Naive thymus-derived CD8-positive, alpha-beta T cell (primary cell): Measurements from ENCODE around the gene NFIB. TPM values are rescaled to one million over a fixed set of nuclear protein-coding genes. Genes with fewer than 3 reads are reported as not detected.

ENCODE experiments used
- ATAC-seq, 2 donors: fragments of 150-1000 bp; cut with Tn5 transposase in 1 of 2; sonication (Bioruptor Pico), chemical (Tn5 transposase) in 1 of 2; 1 replicate in 1 of 2; 2 replicates in 1 of 2; pipeline ENCODE4 v1.10.0; 2021; ENCODE audit warnings: mild to moderate bottlenecking in 2 of 2, moderate library complexity in 2 of 2
- POLR2A ChIA-PET: fragments of 350-600 bp; sonication (Branson Sonifier 250); formaldehyde crosslinking; loops from one replicate; lab custom pipeline; 2021; ENCODE audit warnings: antibody characterized with exemption; lab: Charles Lee
- DNase-seq, 10 donors: peaks; one replicate each; pipeline versions ENCODE4 v3.0.0 to v3.0.0-alpha.2; 2020 to 2022
- H3K27ac Mint-ChIP-seq, 10 donors: one replicate each; pipeline ENCODE4 v1.8.0; 2020 to 2022; ENCODE audit warnings: mild to moderate bottlenecking in 10 of 10, mixed read lengths in 10 of 10, moderate library complexity in 4 of 10, inconsistent platforms in 1 of 10
- H3K27me3 Mint-ChIP-seq, 5 donors: one replicate each; pipeline ENCODE4 v1.8.0; 2021 to 2022; ENCODE audit warnings: mixed read lengths in 5 of 5
- H3K36me3 Mint-ChIP-seq, 3 donors: one replicate each; pipeline ENCODE4 v1.8.0; 2020 to 2022; ENCODE audit warnings: mixed read lengths in 3 of 3, mild to moderate bottlenecking in 2 of 3, inconsistent platforms in 1 of 3
- H3K4me1 Mint-ChIP-seq, 4 donors: one replicate each; pipeline ENCODE4 v1.8.0; 2021 to 2022; ENCODE audit warnings: mixed read lengths in 4 of 4
- H3K4me3 Mint-ChIP-seq, 10 donors: one replicate each; pipeline ENCODE4 v1.8.0; 2020 to 2022; ENCODE audit warnings: mild to moderate bottlenecking in 10 of 10, mixed read lengths in 10 of 10, moderate library complexity in 6 of 10, inconsistent platforms in 1 of 10
- H3K9me3 Mint-ChIP-seq, 9 donors: one replicate each; pipeline ENCODE4 v1.8.0; 2020 to 2022; ENCODE audit warnings: mixed read lengths in 9 of 9, mild to moderate bottlenecking in 3 of 9, inconsistent platforms in 1 of 9, moderate library complexity in 1 of 9
- polyA plus RNA-seq, 3 donors: library from polyadenylated mRNA; unstranded; fragments of 300-500 nt; fragmentation: Illumina TruSeq; gene quantifications; one replicate each; pipeline ENCODE4 v1.2.3, GENCODE V29; 2021
- total RNA-seq, 8 experiments: library from RNA in 2 of 8; stranded (reverse) in 2 of 8; gene quantifications; one replicate each; pipeline ENCODE4 v1.2.3 and lab custom pipeline; 2021 to 2026

The NFIB gene
- total and polyA plus RNA-seq, 5 experiments from 2014 or later, result 0.22 TPM; not detected in 4

DNA sequence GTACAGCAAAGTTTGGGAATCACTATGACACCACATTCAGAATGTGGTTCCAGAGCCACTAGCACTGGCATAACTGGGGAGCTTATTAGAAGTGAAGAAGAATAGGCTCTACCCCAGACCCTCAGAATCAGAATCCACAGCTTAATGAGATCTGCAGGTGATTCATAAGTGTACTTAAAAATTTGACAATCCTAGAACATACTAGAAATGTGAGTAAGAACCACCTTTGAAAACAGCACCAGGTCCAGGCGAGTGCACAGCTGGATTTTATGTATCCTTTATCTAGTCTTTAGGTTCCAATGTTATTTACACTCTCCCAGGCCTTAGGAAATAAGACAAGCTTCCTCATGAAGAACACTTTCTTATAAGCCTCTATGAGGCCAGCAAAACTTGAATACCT is 149.0 kb downstream of the NFIB start:
- H3K9me3 Mint-ChIP-seq, result peaks cover 0 to 8% (median 0%) of the 10 kb centered on the region in 9 donors
- no peak for ATAC-seq
- no peaks in the 10 kb centered on the region for H3K27me3 Mint-ChIP-seq
- no peaks in the 10 kb centered on the region for H3K4me1 Mint-ChIP-seq
- H3K4me3 Mint-ChIP-seq, result no peak overlapping the region
- POLR2A ChIA-PET, result no interaction called here
- DNase-seq, result no peak
- no peaks in the 10 kb centered on the region for H3K36me3 Mint-ChIP-seq
- no peak overlapping the region for H3K27ac Mint-ChIP-seq

DNA sequence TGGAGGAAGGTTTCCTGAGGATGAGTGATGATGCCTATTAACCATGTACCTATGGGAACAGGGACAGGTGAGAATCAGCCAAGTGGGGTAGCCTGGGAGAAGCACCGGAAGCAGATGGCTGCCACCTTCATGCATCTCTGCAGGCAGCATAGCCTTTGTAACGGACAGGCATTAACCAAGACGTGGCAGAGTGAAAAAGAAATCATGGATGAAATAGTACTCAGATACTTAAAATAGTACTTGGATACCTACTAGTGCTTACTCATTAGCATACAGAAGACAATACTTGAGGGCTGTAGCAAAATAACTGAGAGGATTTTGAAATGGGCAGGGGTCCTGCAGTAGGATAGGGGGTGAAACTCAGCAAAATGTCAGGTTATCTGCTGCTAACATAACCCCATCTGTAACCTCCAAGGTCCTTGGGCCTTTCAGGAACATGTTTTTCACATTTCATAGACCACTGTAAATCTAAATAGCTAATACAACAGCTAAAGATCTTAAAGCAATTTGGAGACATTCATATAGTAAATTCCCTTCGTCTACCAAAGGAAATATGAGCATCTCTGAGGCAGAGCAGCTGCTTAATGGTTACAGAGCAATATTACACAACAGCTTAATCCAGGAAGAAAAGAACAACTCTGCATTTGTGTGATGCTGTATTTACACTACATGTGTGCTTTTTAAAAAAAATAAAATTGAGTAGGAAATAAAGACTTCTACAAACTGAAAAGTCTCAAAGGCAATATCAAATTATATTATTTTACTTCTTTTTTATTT is 154.3 kb downstream of the NFIB start:
- peaks cover 0 to 7% (median 3%) of the 10 kb centered on the region in 9 donors for H3K9me3 Mint-ChIP-seq
- ATAC-seq (no peak), DNase-seq (no peak)
- peaks cover 0 to 4% (median 2%) of the 10 kb centered on the region in 5 donors for H3K27me3 Mint-ChIP-seq
- H3K27ac Mint-ChIP-seq, result no peak overlapping the region
- no peak overlapping the region for H3K4me3 Mint-ChIP-seq
- H3K36me3 Mint-ChIP-seq, result no peaks in the 10 kb centered on the region
- peaks cover 0 to 2% (median 0%) of the 10 kb centered on the region in 4 donors for H3K4me1 Mint-ChIP-seq
- POLR2A ChIA-PET, result no interaction called here

DNA sequence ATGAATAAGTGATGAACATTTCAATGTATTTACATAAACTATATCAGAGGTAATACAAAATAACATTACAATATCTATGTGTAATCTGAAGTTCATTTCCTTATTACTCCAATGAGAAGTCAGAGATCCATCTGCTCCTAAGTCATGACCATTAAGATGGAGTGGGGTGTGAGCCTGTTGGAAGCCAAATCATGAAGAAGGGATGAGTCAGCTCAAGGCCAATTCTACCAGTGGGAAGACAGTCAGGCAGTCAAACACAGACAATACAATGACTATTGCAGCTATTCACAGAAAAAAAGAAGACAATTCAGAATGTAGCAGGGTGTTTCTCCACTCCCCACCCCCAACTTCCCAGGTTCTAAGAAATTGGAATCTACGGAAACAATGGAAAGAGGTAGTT is 155.0 kb downstream of the NFIB start:
- no peak overlapping the region for H3K4me3 Mint-ChIP-seq
- H3K4me1 Mint-ChIP-seq, result peaks cover 0 to 2% (median 0%) of the 10 kb centered on the region in 4 donors
- ATAC-seq (no peak), DNase-seq (no peak)
- no peak overlapping the region for H3K27ac Mint-ChIP-seq
- H3K27me3 Mint-ChIP-seq, result peaks cover 0 to 4% (median 2%) of the 10 kb centered on the region in 5 donors
- no peaks in the 10 kb centered on the region for H3K36me3 Mint-ChIP-seq
- POLR2A ChIA-PET, result no interaction called here
- peaks cover 0 to 7% (median 3%) of the 10 kb centered on the region in 9 donors for H3K9me3 Mint-ChIP-seq

DNA sequence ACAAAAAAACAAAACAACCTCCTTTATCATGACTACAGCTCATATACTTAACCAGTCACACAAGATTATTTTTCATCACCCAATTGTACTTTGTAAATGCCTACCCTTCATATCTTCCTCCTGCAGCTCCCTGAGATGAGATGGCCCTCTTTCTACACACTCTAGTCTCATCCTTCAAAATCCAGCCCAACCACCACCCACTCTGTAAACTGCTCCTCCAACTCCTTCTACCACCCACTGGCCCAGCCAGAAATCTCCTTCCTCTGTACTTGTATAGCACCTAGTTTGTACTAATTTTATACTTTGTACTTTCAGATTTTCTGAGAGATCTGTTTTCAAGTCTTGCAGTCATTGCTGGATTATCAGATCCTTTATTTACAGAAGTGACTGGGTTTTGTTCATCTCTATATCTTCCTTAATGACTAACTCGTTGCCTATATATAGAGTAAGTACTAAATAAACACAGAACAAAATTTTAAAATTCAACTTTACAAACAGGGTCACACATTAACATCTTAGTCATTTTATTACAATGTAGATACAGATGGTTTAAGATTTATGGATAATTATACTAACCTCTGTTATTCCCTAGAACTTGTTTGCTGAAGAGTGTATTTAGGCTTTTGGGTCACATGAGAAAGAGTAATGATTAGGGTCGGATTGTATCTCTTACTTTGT is 155.7 kb downstream of the NFIB start:
- ATAC-seq (no peak), DNase-seq (no peak)
- POLR2A ChIA-PET, result no interaction called here
- Mint-ChIP-seq H3K27me3 (peaks cover 0 to 4% (median 2%) of the 10 kb centered on the region in 5 donors), H3K4me3 (no peak overlapping the region), H3K9me3 (peaks cover 0 to 7% (median 3%) of the 10 kb centered on the region in 9 donors), H3K36me3 (no peaks in the 10 kb centered on the region), H3K27ac (no peak overlapping the region), H3K4me1 (peaks cover 0 to 2% (median 0%) of the 10 kb centered on the region in 4 donors)

DNA sequence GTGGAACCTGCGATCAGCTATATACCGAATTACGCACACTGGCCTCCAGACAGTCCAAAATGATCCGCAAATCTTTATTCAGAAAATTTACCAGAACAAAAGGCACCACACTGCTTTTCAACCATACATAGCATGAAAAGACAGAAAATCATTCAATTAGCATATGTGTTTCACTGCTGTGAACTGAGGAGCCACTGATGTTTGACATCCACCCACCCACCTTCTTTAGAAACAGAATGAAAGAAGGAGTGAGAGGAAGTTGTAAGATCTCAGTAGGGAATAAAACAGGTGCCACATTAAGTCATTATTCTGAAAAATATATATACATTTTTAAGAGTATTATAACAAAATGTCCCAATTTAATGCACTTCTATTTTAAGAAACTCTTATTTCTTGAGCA is 156.8 kb downstream of the NFIB start:
- POLR2A ChIA-PET, result no interaction called here
- Mint-ChIP-seq H3K36me3 (no peaks in the 10 kb centered on the region), H3K27ac (no peak overlapping the region), H3K4me1 (peaks cover 0 to 2% (median 0%) of the 10 kb centered on the region in 4 donors), H3K4me3 (no peak overlapping the region), H3K9me3 (peaks cover 0 to 7% (median 3%) of the 10 kb centered on the region in 9 donors), H3K27me3 (peaks cover 0 to 4% (median 2%) of the 10 kb centered on the region in 5 donors)
- DNase-seq (no peak), ATAC-seq (no peak)

DNA sequence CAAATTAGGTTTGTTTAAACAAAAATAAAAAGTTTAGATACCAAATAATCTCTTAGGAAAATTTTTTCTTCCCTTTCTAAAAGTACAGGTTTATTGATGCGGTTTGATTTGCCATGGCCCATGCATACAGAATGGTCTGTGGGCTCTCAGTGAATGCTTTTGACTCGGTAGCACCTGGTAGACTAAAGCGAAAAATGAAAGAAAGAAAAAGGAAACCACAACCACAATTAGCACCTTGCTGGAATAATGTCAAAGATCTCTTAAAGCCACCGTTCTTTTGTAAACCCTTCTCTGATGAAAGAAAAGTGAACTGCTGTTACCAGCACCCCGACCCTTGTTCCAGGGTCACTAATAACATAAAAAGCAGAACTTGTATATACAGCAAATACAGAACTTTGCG is 157.9 kb downstream of the NFIB start:
- DNase-seq (no peak), ATAC-seq (no peak)
- Mint-ChIP-seq H3K9me3 (peaks cover 0 to 7% (median 3%) of the 10 kb centered on the region in 9 donors), H3K4me1 (peaks cover 0 to 2% (median 0%) of the 10 kb centered on the region in 4 donors), H3K27me3 (peaks cover 0 to 4% (median 2%) of the 10 kb centered on the region in 5 donors), H3K27ac (no peak overlapping the region), H3K4me3 (no peak overlapping the region), H3K36me3 (no peaks in the 10 kb centered on the region)
- POLR2A ChIA-PET, result no interaction called here

DNA sequence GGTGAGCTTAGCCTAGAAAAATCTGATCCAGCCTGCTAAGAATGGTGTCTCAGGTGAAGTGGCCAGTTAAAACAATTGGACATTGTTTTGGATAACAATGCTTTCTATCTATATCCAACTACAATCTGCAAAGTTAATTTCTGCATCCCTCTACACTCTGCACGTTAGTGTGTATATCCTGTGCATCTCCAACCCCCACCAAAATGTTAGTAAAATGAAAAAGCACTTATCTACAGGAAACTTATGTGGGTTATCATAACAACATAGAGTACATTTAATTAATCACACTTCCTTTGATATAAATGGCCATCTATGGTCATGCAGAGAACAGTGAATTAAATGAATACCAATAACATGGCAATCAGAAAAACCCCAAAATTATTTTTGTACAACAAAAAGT is 158.7 kb downstream of the NFIB start:
- Mint-ChIP-seq H3K4me3 (no peak overlapping the region), H3K27ac (no peak overlapping the region), H3K36me3 (no peaks in the 10 kb centered on the region), H3K4me1 (peaks cover 0 to 2% (median 0%) of the 10 kb centered on the region in 4 donors), H3K27me3 (peaks cover 0 to 4% (median 2%) of the 10 kb centered on the region in 5 donors), H3K9me3 (peaks cover 0 to 7% (median 3%) of the 10 kb centered on the region in 9 donors)
- POLR2A ChIA-PET, result no interaction called here
- DNase-seq, result no peak
- no peak for ATAC-seq

DNA sequence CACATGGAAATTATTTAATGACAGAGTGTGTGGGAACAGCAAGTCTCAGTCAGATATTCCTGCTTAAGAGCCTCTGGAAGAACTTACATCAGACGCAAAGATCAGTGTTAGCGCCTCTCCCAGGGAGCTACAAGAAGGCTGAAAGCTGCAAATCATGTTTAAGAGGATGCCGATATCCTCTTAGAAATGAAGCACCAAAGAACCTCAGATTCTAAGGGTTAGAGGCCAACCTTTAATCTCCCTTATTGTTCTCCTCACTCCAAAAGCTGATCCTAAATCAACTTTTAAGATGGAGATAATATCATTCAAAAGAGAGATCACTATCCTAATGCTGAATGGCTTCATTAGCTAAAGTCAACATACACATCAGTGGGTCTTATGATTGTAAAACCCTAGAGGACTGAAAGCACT is 160.6 kb downstream of the NFIB start:
- Mint-ChIP-seq H3K27me3 (peaks cover 0 to 4% (median 0%) of the 10 kb centered on the region in 5 donors), H3K4me1 (peaks cover 0 to 2% (median 0%) of the 10 kb centered on the region in 4 donors), H3K9me3 (peaks cover 0 to 4% (median 2%) of the 10 kb centered on the region in 9 donors), H3K27ac (no peak overlapping the region), H3K4me3 (no peak overlapping the region), H3K36me3 (no peaks in the 10 kb centered on the region)
- DNase-seq (no peak), ATAC-seq (no peak)
- POLR2A ChIA-PET, result no interaction called here

DNA sequence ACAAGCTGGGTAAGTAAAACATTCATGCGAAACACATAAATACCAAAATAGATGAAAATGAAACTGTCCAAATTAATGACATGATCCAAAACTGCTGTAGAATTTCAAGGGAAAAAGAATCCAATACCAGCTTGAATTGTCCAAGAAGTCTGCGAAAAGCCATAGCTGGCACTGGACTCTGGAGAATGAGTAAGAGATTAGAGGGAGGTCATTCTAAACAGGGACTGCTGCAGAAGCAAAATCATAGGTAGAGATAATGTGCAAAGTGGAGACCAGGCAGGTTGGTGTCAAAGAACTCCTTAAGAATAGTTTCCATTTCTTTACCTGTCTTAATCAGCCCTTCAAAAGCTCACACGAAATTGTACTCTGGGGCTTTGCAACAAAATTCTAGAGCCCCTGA is 162.5 kb downstream of the NFIB start:
- no peak for ATAC-seq
- no peaks in the 10 kb centered on the region for H3K27me3 Mint-ChIP-seq
- H3K36me3 Mint-ChIP-seq, result no peaks in the 10 kb centered on the region
- no peak overlapping the region for H3K27ac Mint-ChIP-seq
- POLR2A ChIA-PET, result no interaction called here
- peaks cover 0 to 2% (median 0%) of the 10 kb centered on the region in 9 donors for H3K9me3 Mint-ChIP-seq
- no peak overlapping the region for H3K4me3 Mint-ChIP-seq
- H3K4me1 Mint-ChIP-seq, result no peaks in the 10 kb centered on the region
- no peak for DNase-seq

DNA sequence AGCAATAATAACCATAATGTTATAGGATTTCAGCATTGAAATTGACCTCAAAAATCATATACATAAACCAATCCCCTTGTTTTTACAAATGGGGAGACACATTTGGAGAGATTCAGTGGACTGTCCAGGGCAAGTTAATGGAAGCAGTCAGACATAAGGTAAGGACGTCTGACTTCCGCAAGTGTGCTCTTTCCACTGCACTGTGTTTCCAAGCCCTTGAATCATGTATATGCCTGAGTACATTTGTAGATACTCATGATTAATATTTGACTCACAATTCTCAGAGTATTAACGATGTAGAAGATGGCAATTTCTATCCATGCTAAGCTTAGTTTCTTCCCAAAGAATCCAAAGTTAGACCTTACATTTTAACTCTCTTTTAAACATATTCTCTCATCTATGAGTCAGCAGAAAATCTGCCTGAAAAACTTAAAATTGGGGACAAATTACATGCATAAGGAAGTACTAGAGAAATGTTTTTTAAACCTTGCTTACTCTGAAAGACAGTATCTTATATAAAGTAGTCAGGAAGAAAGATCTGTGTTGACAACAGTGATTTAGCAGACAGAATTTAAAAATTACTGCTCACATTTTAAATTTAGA is 165.3 kb downstream of the NFIB start:
- no peak overlapping the region for H3K27ac Mint-ChIP-seq
- H3K4me1 Mint-ChIP-seq, result no peaks in the 10 kb centered on the region
- no peak for ATAC-seq
- H3K27me3 Mint-ChIP-seq, result peaks cover 0 to 1% (median 0%) of the 10 kb centered on the region in 5 donors
- no peak overlapping the region for H3K4me3 Mint-ChIP-seq
- DNase-seq, result no peak
- H3K9me3 Mint-ChIP-seq, result peaks cover 0 to 2% (median 0%) of the 10 kb centered on the region in 9 donors
- H3K36me3 Mint-ChIP-seq, result no peaks in the 10 kb centered on the region
- POLR2A ChIA-PET, result no interaction called here

DNA sequence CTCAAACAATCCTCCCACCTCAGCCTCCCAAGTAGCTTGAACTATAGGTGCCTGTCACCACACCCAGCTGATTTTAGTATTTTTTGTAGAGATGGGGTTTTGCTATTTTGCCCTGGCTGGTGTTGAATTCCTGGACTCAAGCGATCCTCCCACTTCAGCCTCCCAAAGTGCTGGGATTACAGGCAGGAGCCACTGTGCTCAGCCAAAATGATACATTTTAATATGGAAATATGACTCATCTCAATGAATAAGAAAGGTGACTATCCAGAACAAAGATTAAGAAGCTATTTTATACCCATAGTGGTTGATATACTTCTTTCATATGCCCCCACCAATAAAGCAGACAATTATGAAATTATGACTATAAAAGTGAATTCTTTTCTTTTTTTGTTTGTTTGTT is 166.2 kb downstream of the NFIB start:
- no peak for ATAC-seq
- H3K4me1 Mint-ChIP-seq, result no peaks in the 10 kb centered on the region

DNA sequence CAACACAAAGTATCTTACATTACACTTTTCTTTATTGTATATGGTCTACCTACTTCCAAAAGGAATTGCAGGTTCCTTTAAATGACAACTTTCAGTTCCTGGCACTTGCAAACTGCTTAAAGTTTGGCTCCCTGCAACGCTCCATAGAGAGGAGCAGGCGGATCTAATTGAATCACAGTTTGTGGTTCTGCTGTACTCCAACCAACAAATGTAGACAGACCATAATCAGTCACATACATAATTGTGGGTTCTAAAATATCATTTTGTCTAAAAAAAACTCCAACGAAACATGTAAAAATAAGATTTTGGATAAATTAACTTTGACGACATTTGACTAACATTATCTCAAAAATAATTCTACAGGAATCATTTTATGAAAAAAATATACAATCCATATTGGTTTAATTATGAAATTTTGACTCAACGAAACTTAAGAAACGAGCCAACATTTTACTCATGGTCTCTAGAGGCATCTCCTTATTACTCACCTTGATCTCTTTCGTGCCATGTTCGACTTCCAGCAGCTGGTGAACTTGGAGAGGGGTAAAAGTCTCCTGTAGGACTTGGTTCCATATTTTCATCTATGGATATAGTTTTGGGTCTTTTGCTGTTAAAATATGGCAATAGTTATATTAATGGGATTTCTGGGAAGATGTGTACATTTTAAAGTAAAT is 167.6 kb downstream of the NFIB start:
- Mint-ChIP-seq H3K4me3 (no peak overlapping the region), H3K4me1 (no peaks in the 10 kb centered on the region), H3K36me3 (no peaks in the 10 kb centered on the region), H3K9me3 (peaks cover 0 to 2% (median 0%) of the 10 kb centered on the region in 9 donors), H3K27me3 (peaks cover 0 to 1% (median 0%) of the 10 kb centered on the region in 5 donors), H3K27ac (no peak overlapping the region)
- ATAC-seq, result no peak
- DNase-seq, result no peak
- POLR2A ChIA-PET, result no interaction called here

More for the DNA sequence above, 166.2 kb downstream of the NFIB start:
- no peak overlapping the region for H3K27ac Mint-ChIP-seq
- POLR2A ChIA-PET, result no interaction called here
- no peak overlapping the region for H3K4me3 Mint-ChIP-seq
- peaks cover 0 to 2% (median 0%) of the 10 kb centered on the region in 9 donors for H3K9me3 Mint-ChIP-seq
- DNase-seq, result no peak
- H3K27me3 Mint-ChIP-seq, result peaks cover 0 to 1% (median 0%) of the 10 kb centered on the region in 5 donors
- H3K36me3 Mint-ChIP-seq, result no peaks in the 10 kb centered on the region
